ENCODE data around the gene RAET1E.

Gene RAET1E

GRCh38 chr6:149906405-149906804 lies 8.5 kb upstream of the RAET1E start:
- TF ChIP-seq, protein P1, sequence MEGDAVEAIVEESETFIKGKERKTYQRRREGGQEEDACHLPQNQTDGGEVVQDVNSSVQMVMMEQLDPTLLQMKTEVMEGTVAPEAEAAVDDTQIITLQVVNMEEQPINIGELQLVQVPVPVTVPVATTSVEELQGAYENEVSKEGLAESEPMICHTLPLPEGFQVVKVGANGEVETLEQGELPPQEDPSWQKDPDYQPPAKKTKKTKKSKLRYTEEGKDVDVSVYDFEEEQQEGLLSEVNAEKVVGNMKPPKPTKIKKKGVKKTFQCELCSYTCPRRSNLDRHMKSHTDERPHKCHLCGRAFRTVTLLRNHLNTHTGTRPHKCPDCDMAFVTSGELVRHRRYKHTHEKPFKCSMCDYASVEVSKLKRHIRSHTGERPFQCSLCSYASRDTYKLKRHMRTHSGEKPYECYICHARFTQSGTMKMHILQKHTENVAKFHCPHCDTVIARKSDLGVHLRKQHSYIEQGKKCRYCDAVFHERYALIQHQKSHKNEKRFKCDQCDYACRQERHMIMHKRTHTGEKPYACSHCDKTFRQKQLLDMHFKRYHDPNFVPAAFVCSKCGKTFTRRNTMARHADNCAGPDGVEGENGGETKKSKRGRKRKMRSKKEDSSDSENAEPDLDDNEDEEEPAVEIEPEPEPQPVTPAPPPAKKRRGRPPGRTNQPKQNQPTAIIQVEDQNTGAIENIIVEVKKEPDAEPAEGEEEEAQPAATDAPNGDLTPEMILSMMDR (IDR thresholded peaks at IDR 0.05; ENCODE audit: insufficient read depth, low read length, poor library complexity, severe bottlenecking): no peak
- no peak for TF ChIP-seq EZH2phosphoT487 (conservative IDR thresholded peaks at IDR 0.05; ENCODE audit: low read length)
- Histone ChIP-seq H4K20me1 (ENCODE audit: low read depth, low read length) (no peaks in the 10 kb centered on the region), H3F3A (ENCODE audit: insufficient read depth) (no peaks in the 10 kb centered on the region), H3K27ac (ENCODE audit: low read depth, low read length) (no peak overlapping the region), H3K9me2 (replicated peaks; ENCODE audit: insufficient read depth, low read length) (no peaks in the 10 kb centered on the region), H3K4me3 (ENCODE audit: insufficient read depth, low read length, poor library complexity, severe bottlenecking) (no peak overlapping the region), H3K27me3 (ENCODE audit: low read length) (no peaks in the 10 kb centered on the region), H3K36me3 (ENCODE audit: low read length) (no peaks in the 10 kb centered on the region), H2AFZ (ENCODE audit: low read depth, low read length, severe bottlenecking) (no peak overlapping the region), H3K79me2 (ENCODE audit: insufficient read depth, low read length) (no peaks in the 10 kb centered on the region), H3K4me2 (ENCODE audit: low read depth, low read length, poor library complexity, severe bottlenecking) (no peak overlapping the region), H3K9me3 (ENCODE audit: insufficient read depth, low read length) (peaks cover 13% of the 10 kb centered on the region; the same call in 1 of the 2 replicates), H3K9ac (ENCODE audit: low read length) (no peak overlapping the region)

DNA sequence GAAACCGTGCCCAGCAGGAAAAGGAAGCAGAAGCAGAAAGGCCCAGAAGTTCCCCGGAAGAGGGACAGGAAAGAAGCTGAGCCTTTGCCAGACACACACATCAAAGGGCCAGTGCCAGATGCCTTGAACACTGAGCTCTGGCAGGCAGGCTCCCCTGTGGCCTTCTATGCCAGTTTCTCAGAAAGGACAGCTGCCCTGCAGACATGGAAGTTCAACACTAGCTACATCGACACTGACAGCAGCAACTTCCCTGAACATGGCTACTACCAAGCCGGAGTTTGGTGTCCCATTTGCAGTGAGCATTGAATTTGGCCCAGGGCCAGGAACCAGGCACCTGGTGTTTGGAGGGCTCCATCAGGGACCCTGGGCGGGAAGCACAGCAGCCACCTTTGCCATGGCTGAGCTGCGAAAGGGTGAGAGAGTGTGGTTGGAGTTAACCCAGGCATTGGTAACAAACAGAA lies 8.0 kb upstream of the RAET1E start:
- Histone ChIP-seq H3K79me2 (ENCODE audit: insufficient read depth, low read length) (no peaks in the 10 kb centered on the region), H3K4me2 (ENCODE audit: low read depth, low read length, poor library complexity, severe bottlenecking) (no peak overlapping the region), H4K20me1 (ENCODE audit: low read depth, low read length) (no peaks in the 10 kb centered on the region), H3F3A (ENCODE audit: insufficient read depth) (no peaks in the 10 kb centered on the region), H2AFZ (ENCODE audit: low read depth, low read length, severe bottlenecking) (no peak overlapping the region), H3K27me3 (ENCODE audit: low read length) (no peaks in the 10 kb centered on the region), H3K9me3 (ENCODE audit: insufficient read depth, low read length) (peaks cover 13% of the 10 kb centered on the region; the same call in 1 of the 2 replicates), H3K27ac (ENCODE audit: low read depth, low read length) (no peak overlapping the region), H3K9me2 (replicated peaks; ENCODE audit: insufficient read depth, low read length) (no peaks in the 10 kb centered on the region), H3K9ac (ENCODE audit: low read length) (no peak overlapping the region), H3K36me3 (ENCODE audit: low read length) (no peaks in the 10 kb centered on the region), H3K4me3 (ENCODE audit: insufficient read depth, low read length, poor library complexity, severe bottlenecking) (no peak overlapping the region)
- TF ChIP-seq, protein P1 (IDR thresholded peaks at IDR 0.05; ENCODE audit: insufficient read depth, low read length, poor library complexity, severe bottlenecking): no peak
- no peak for TF ChIP-seq EZH2phosphoT487 (conservative IDR thresholded peaks at IDR 0.05; ENCODE audit: low read length)

GRCh38 chr6:149905371-149905910 lies 7.5 kb upstream of the RAET1E start:
- H3F3A ChIP-seq (ENCODE audit: insufficient read depth): no peaks in the 10 kb centered on the region
- no peaks in the 10 kb centered on the region for H3K9me2 ChIP-seq (replicated peaks; ENCODE audit: insufficient read depth, low read length)
- H3K9me3 ChIP-seq (ENCODE audit: insufficient read depth, low read length): peaks cover 13% of the 10 kb centered on the region; the same call in 1 of the 2 replicates
- H3K27me3 ChIP-seq (ENCODE audit: low read length): no peaks in the 10 kb centered on the region
- H3K4me2 ChIP-seq (ENCODE audit: low read depth, low read length, poor library complexity, severe bottlenecking): no peak overlapping the region
- no peak overlapping the region for H2AFZ ChIP-seq (ENCODE audit: low read depth, low read length, severe bottlenecking)
- TF ChIP-seq EZH2phosphoT487 (conservative IDR thresholded peaks at IDR 0.05; ENCODE audit: low read length): no peak
- TF ChIP-seq, protein P1 (IDR thresholded peaks at IDR 0.05; ENCODE audit: insufficient read depth, low read length, poor library complexity, severe bottlenecking): no peak
- H3K27ac ChIP-seq (ENCODE audit: low read depth, low read length): no peak overlapping the region
- H4K20me1 ChIP-seq (ENCODE audit: low read depth, low read length): no peaks in the 10 kb centered on the region
- H3K4me3 ChIP-seq (ENCODE audit: insufficient read depth, low read length, poor library complexity, severe bottlenecking): no peak overlapping the region
- H3K36me3 ChIP-seq (ENCODE audit: low read length): no peaks in the 10 kb centered on the region
- H3K9ac ChIP-seq (ENCODE audit: low read length): no peak overlapping the region
- H3K79me2 ChIP-seq (ENCODE audit: insufficient read depth, low read length): no peaks in the 10 kb centered on the region

All from SU-DHL-6 (cell line).